NCI-H146 treated with DMSO at 0.1 percent for 48 hours (cell line): ENCODE results near the gene OMA1.
"Not testable (repeated sequence)": the region's sequence is repeated elsewhere in the genome, so short reads cannot be mapped to it uniquely, and the experiment has no call there.

ENCODE experiments used
- DNase-seq: peaks from one replicate; lab custom pipeline; 2025; ENCODE audit not compliant: unreplicated experiment; lab: John Stamatoyannopoulos, UW

Gene OMA1

DNA sequence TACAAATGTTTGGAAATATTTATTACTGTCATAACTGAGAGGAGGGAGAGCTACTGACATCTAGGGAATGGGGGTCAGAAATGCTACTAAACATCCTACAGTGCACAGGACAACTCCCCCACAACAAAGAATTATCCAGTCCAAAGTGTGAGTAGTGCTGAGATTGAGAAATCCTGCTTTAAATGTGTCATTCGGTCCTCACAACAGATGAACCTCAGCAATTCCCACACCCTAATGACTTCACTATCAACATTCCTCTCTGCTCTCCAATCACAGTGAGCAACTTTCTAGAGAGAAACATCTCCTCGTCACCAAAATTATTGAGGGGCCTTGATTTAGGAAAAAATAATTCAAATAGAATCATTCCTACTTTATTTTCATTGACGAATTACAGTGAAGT, 18.0 kb downstream of the OMA1 start:
- no peak for DNase-seq

DNA sequence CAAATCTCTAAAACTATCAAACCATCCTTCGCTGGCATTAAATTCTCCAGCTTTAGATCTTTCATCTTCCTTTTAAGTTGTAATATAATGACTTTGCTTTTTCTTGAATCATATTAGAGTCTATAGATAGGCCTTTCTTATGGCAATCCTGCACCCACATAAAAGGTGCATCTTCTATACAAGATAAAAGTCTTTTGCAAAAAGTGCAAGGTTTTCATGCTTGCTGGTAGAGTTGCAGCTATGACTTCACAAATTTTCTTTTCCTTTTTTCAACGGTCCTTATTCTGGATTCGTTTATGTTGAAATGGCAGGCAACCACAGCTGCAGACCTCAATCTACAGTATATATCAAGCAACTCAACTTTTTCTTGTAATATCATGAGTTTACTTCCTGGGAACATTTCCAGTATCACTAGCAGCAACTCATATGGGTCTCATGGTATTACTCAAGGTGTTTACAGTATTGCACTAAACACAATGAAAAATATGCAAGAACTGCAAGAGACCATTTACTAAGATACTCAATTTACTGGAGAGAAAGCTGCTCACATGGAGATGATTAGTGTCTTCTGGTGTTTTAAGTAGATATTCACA, 22.1 kb downstream of the OMA1 start:
- no peak for DNase-seq

DNA sequence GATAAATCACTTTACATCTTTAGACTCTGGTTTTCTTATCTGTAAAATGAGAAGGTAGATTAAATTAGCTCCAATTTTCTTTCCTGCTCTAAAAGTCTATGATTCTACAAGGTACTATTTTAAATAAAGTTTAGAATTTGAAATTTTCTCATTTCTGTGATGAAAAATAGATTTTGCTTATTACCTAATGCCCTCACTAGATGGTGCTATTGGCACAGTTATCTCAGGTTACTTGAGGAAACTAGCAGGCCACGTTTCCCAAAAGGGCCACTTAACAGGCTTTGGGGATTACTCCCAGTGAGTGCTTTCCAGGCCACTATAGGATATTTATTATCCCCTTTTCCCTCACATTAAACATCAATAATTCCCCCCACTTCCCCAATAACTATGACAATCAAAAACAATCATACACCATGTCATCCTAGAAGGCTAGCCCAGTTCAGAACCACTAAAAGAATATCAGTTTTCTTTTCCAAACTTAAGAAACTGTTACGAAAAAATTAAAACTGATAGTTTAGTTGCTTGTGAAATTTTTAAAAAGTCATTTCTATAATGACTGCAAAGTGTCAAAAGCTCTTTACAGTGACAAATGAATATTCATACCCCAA, 30.6 kb downstream of the OMA1 start:
- peak; percentile 33 for DNase-seq

DNA sequence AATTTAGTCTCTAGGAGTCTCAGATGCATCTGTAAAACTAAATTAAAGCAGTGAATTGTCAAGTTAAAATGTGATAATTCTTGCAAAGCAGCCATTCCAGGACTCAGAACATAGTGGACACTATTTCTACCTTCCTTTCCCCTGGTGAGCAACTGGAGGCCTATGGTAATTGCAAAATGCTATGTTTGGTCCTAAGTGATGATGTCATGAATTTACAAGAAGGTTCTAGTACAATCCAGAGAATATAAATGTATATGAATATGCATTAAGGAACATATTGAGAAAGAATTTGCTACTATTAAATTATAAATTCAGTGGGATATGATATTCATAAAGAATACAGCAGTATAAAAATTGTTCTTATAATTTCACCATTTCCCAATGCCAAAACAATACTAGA, 32.6 kb downstream of the OMA1 start:
- no peak for DNase-seq

DNA sequence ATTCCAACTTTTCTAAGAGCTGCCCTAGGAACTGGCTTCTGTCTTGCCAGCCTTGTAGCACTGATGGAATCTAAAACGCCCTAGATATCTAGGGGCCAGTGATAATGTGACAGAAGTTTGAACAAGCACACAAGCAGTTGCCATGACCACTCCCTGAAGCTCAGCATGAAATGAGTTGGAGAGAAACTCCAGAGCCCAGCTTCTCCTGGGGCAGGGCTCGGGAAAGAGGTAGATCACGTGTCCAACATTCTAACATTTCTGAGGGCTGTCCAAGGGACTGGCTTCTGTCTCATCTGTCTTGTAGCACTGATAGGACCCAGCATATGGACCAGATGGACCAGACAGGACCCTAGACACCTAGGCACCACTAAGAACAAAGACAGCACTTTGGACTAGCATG, 37.9 kb downstream of the OMA1 start:
- DNase-seq = no peak

DNA sequence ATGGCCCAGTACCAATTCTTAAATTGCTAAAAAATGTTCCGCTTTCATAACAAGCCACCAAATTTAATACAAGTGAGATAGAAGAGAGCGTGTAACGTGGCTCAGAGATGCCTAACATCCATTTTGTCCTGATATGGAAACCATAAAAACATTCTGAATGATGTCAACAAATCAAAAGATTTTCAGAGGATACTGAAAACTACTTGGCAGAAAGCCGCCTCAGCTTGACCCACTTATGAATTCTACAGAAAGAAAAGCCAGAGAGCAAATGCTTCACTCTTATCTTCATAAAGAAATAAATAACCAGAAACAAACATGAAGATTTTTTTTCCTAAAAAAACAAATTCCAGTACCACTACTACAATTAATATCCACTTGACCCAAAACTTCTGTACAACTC, 41.2 kb downstream of the OMA1 start:
- no peak for DNase-seq

DNA sequence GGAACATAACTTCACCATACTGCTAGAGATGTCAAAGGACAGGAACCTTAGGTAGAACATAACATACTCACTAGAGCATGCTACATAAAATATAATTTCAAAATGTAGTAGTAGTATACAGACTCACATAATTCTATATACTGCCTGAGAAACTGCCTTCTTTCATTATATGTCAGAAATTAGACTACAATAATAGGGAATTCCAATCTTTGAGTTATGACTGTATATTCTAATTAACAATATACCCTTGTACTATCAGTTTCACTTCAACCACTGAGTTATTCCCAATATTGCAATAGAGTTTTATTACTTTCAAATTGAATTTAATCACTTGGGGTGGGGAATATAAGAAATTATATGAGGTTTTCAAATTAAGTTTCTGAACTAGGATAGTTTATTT, 44.0 kb downstream of the OMA1 start:
- no peak for DNase-seq

DNA sequence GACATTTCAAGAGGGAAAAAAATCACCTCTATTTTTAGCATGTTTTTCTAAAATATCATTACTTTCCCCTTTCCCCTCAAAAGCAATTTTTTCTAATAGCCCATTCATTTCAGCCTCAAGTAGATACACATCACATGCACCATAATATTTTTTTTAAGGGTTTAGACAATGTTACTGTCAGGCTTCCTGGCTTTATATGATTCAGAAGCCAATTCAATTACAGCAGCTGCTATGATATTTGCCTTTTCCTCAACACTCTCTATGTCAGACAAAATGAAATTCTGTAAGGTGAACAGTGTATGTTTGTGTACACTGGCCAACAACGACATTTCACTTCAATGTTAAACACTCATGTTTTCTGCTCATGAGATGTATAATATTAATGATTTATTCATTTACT, 46.5 kb downstream of the OMA1 start:
- DNase-seq = peak; percentile 32

DNA sequence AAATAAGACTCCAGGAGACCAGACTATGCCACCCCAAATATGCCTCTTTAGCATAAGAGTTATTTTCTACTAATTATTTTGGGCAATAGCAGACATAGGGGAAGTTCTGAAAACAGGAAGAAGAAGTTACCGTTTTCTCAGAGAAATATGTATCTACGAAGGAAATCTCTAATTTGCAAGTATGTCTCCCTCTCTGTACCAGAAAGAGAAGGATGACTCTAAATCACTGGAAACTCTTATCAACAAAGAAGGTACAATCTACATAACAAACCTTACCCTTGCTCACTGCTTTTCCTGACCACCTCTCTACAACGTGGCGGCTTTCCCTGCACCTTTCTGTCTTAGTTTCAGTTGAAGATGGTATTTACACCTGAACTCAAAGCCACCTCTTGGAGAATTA, 49.0 kb downstream of the OMA1 start:
- DNase-seq = no peak

DNA sequence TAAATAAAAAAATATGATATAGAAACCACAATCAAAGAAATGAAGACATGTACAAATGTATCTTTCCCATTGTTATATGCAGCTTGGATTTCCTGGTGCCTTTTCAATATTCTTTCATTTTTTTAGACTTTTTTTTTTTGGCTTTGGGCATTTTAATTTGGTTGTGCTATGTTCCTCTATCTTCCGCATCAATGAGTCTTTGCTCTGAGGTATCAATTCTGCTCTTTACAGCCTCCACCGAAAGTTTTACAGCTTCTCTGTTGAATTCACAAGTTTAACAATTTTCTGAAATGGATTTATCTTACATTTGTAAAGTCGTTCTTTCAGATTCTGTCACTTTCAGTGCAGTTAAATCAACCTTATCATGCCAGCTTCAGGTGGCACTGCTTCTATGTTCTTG, 50.5 kb downstream of the OMA1 start:
- no peak for DNase-seq

DNA sequence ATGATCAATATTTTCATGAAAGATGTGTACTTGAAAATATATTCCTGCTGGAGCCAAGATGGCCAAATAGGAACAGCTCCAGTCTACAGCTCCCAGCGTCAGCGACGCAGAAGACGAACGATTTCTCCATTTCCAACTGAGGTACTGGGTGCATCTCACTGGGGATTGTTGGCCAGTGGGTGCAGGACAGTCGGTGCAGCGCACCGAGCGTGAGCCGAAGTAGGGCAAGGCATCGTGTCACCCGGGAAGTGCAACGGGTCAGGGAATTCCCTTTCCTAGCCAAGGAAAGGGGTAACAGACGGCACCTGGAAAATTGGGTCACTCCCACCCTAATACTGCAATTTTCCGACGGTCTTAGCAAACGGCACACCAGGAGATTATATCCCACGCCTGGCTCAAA, 57.6 kb downstream of the OMA1 start:
- not testable (repeated sequence) for DNase-seq

DNA sequence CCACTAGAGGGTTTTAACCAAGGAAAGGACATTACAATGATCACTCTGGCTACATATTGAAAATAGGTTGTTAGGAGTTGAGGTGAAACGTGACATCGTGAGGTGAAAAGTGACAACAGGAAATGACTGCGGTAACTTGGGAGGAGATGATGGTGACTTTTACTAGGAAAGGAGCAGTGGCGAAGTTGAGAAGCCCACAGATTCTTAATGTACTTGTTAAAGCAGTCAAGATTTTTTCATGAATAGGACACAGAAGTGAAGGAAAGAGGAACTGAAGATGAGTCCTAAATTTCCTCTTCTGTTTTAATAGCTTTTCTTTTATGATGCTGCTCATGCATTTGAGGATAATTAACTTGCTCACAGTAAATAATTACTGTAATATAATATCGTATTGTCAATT, 59.5 kb downstream of the OMA1 start:
- DNase-seq = no peak

DNA sequence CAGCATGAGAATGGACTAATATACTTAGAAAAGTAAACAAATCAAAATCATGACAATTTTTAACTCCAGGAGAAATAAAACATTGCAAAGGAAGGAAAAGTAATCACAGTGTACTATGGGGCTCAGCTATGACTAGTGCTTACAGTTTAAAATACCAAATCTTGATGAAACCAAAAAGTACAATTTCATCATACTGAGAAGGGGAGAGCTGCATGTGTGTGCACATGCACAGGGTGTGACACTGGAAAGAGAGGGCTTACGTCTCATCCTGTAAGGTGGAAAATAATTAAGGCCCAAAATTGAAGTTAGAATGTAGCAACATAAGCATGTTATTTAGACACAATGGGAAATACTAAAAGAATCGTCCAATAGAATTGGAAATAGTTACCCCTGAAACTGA, 64.6 kb downstream of the OMA1 start:
- DNase-seq = no peak

DNA sequence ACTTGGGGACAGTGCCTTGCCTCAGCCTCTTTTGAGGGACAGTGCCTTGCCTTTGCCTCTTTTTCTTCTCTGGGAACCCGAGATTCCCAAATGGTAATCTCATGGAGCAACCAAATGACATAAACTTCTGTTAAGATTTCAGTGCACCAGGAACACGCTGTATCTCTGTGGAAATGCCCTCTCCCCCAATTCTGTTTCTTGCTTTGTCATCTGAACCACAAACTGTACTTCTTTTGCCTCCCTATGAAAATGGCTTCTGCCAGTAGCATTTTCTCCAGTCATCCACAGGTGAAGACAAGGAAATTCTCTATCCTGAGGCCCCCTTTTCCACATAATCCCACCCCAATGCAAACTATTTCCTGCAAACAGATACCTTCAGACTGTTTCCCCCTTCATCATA, 66.3 kb downstream of the OMA1 start:
- no peak for DNase-seq

DNA sequence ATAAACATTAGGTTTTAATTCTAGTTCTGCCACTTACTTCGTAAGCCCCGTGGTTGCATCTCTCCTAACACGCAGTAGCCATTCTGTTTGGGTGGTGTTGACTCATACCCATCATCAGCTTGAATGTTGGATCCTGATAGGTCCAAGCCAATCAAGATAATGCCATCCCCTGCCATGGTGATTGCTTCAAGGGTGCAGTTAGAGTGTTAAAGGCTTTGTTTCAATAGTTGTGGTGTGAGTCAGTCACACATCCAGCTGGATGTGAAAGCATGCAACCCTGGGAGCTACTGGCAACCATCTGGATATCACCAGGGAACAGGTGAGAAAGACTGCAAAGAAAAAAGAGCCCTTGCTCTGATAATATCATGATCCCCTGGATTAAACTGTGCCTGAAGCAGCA, 69.1 kb downstream of the OMA1 start:
- no peak for DNase-seq

DNA sequence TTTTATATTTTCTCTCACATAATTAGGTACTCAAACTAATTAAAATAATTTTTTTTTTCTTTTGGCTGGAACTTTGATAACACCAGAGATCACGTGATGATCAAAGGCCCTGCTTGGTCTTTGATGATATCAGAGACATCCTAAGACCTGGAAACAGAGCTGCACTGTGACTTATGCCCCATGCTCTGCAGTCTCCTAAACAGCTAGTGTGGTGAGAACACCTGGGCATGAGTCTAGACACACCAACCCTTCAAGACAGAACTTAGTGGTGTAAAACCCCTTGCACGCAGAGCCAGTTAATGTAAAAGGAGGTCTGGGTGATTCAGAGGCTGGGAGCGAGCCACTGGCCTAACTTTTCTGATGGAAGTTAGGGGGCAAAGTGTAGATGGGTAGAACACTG, 70.3 kb downstream of the OMA1 start:
- no peak for DNase-seq

DNA sequence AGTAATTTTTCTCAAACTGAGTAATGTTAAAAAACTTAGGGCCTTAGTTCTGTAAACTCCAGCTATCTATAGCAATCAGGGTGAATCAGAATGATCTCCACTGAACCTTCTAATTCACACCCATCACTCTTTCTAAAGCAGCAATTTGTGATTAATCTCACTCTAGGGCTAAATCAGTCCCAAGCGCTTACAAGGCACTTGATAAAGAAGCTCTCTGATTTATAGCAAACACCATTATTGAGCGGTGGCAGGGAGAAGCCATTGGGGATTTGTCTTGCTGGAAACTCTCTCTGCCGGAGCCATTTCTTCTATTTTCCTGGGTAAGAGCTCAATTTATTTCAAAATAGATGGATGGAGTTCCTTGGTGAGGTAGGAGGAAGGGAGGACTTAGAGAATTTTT, 77.0 kb downstream of the OMA1 start:
- no peak for DNase-seq

DNA sequence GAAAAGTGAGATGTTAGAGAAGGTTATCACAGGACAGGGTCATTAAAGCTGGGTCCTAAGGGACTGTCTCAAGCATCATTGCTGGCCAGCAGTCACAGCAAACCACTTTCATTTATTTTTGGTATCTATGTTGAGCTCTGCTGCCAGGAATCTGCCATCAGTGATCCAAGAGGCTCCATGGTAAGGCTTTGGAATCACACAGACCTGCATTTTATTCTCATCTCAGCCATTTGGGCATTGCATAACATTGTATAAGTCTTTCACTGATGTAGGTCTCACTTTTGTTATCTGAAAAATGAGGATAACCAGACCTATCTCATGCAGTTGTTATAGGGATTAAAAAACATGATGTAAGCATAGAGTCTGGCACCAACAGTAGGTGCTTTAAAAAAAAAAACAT, 77.5 kb downstream of the OMA1 start:
- DNase-seq = no peak

DNA sequence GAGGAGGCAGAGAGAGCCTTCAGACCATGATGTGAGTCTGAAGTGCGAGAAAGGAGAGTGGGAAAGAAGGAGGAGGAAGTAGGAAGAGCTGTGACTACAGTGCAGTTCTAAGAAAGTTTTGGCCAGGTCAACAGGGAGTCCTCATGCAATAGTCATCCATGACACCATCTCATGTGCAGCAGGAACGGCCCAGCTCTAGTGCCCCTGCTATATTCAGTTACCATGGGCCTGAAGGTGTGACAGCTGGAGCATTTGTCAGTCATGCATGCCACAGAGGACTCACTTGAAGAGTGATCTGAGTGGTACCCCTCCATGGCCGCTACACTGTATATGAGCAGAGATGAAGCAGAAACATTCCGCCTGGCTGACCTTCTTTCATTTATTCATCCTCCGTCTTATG, 77.9 kb downstream of the OMA1 start:
- no peak for DNase-seq

DNA sequence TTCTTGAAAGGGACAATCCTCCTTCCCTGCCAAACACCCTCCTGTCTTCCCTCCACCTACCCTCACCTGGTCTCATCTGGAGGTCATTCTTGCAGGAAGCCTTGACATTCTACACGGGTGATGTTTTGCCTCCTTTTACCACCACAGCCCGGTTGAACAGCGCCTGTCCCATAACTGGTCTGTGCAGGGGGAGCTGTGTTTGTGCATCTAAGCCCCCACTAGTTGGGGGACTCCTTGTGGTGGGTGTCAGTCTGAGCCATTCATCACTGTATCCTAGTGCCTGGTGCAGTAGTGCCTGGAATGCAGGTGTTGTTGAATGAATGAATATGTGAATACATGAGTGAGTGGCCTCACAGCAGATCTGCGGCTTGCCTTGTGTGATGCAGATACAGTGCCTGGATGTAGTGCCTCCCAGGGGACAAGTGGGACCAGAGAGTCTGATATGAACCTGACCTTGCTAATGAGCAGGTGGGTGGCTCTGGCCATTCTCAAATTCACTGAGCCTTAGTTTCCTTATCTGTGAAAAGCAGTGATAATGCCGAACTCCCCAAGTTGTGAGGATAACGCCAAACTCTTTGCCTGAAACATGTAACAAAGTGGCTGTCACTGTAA, 79.8 kb downstream of the OMA1 start:
- no peak for DNase-seq

DNA sequence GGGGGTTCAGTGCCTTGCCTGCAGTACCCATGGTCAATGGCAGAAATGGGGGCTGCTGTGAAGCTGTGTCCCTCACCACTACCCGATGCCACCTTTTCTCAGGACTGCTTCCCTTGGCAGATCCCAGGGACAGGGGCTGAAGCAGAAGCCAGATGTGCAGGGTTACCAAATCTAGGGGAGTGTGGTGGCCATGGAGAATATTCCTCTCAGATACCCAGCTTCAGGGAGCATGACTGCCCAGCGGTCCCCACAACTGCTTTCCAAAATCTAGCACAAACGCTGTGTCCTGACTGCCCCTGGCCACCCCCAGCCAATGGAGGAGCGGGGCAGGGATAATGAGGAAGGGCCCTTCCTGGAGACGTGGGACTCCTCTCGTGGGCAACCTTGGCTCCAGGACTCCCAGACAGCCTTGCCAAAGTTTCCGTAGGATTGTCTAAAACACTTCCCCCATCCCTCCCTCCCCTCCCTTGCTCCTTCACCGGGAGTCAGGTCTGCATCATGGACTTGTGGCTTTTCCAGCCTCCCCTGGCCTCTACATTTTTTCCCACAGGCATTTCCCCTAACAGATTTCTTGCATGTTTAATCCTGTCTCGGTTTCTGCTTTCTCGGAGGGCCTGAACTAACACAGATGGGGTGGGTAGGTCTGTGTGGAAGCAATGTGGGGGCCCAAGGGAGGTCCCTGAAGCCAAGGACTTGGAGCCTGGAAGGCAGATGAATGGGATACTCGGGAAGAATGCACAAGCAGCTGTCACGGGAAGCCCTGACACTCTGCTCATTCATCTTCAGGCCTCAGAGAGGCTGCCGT, 80.5 kb downstream of the OMA1 start:
- no peak for DNase-seq

DNA sequence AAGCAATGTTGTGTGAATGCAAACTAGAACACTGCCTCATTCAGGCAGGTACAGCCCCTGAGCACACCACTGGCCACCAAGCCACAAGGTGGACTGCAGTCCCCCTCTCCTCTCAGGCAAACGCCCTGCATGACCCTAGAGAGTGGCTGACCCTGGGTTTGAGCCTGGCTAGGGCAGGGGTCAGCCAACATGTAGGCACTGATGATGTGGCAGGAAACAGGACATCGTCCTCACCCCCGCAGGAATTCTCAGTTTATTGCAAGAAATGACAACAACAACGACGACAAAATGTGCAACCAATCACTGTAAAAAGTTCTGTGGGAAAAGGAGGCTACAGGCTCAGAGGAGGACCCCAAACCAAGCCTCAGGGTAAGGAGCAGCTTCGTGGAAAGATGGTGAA, 81.3 kb downstream of the OMA1 start:
- DNase-seq = no peak
